ENCODE measurements around the gene AKT1.

GRCh38 chr14:104753528-104754212 is 41.9 kb downstream of the AKT1 start:
- TF ChIP-seq, protein P1, sequence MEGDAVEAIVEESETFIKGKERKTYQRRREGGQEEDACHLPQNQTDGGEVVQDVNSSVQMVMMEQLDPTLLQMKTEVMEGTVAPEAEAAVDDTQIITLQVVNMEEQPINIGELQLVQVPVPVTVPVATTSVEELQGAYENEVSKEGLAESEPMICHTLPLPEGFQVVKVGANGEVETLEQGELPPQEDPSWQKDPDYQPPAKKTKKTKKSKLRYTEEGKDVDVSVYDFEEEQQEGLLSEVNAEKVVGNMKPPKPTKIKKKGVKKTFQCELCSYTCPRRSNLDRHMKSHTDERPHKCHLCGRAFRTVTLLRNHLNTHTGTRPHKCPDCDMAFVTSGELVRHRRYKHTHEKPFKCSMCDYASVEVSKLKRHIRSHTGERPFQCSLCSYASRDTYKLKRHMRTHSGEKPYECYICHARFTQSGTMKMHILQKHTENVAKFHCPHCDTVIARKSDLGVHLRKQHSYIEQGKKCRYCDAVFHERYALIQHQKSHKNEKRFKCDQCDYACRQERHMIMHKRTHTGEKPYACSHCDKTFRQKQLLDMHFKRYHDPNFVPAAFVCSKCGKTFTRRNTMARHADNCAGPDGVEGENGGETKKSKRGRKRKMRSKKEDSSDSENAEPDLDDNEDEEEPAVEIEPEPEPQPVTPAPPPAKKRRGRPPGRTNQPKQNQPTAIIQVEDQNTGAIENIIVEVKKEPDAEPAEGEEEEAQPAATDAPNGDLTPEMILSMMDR (IDR thresholded peaks at IDR 0.05; ENCODE audit: insufficient read depth, low read depth, low read length), result no peak
- no peak for TF ChIP-seq EZH2 (IDR thresholded peaks at IDR 0.05; ENCODE audit: insufficient read depth, low read length)
